OCI-LY1 (cell line): Measurements from ENCODE around the gene PSMB4.

Source experiments
- H2AFZ ChIP-seq: fragments of 200-600 bp; sonication (generic), shearing (Covaris generic); 2 replicates; pipeline ENCODE4 v1.6.0; 2014; ENCODE audit warnings: antibody characterized with exemption, mild to moderate bottlenecking, low read length
- H3F3A ChIP-seq: fragments of 200-600 bp; sonication (generic), shearing (Covaris generic); 2 replicates; pipeline ENCODE4 v1.6.0; 2014; ENCODE audit warnings: mild to moderate bottlenecking, antibody characterized with exemption, low read length, moderate library complexity; ENCODE audit not compliant: insufficient read depth
- H3K27ac ChIP-seq: fragments of 200-600 bp; sonication (generic); 2 replicates; pipeline ENCODE4 v1.5.1; 2014; ENCODE audit warnings: low read length, mixed run types, mild to moderate bottlenecking, low read depth; ENCODE audit not compliant: poor library complexity, severe bottlenecking
- H3K27me3 ChIP-seq: fragments of 200-600 bp; sonication (generic); 2 replicates; pipeline ENCODE4 v1.6.0; 2014; ENCODE audit warnings: antibody characterized with exemption, mild to moderate bottlenecking, low read length, moderate library complexity; ENCODE audit not compliant: insufficient read depth
- H3K36me3 ChIP-seq: fragments of 200-600 bp; sonication (generic); 2 replicates; pipeline ENCODE4 v1.6.1; 2014; ENCODE audit warnings: mild to moderate bottlenecking, antibody characterized with exemption, low read length, moderate library complexity, mixed read lengths; ENCODE audit not compliant: insufficient read depth
- H3K4me1 ChIP-seq: fragments of 200-600 bp; sonication (generic); 2 replicates; pipeline ENCODE4 v1.5.1; 2014; ENCODE audit warnings: mild to moderate bottlenecking, low read length, moderate library complexity; ENCODE audit not compliant: insufficient read depth, severe bottlenecking
- H3K4me2 ChIP-seq: fragments of 200-600 bp; sonication (generic), shearing (Covaris generic); 2 replicates; pipeline ENCODE4 v1.6.1; 2014; ENCODE audit warnings: low read length
- H3K4me3 ChIP-seq: fragments of 200-600 bp; sonication (generic); 2 replicates; pipeline ENCODE4 v1.5.1; 2014; ENCODE audit warnings: low read length, low read depth, mild to moderate bottlenecking, mixed read lengths; ENCODE audit not compliant: poor library complexity, severe bottlenecking
- H3K79me2 ChIP-seq: fragments of 200-600 bp; shearing (Covaris generic); 2 replicates; pipeline ENCODE4 v1.6.1; 2016; ENCODE audit warnings: mixed run types, low read length, mixed read lengths; ENCODE audit not compliant: insufficient read depth
- H3K9ac ChIP-seq: fragments of 200-600 bp; sonication (generic), shearing (Covaris generic); 2 replicates; pipeline ENCODE4 v1.6.1; 2014; ENCODE audit warnings: mild to moderate bottlenecking, low read length, mixed read lengths
- H3K9me2 ChIP-seq: fragments of 200-600 bp; sonication (generic), shearing (Covaris generic); 2 replicates; pipeline ENCODE4 v1.6.1; 2014; ENCODE audit warnings: low read depth, mild to moderate bottlenecking, low read length, mixed read lengths
- H3K9me3 ChIP-seq: fragments of 200-600 bp; shearing (Covaris generic); 2 replicates; pipeline ENCODE4 v1.6.1; 2014; ENCODE audit warnings: low read length, mixed read lengths
- H4K20me1 ChIP-seq: fragments of 200-600 bp; sonication (generic), shearing (Covaris generic); 2 replicates; pipeline ENCODE4 v1.6.0; 2016; ENCODE audit warnings: mild to moderate bottlenecking, low read length; ENCODE audit not compliant: insufficient read depth
- CTCF ChIP-seq: fragments of 200-600 bp; sonication (generic), shearing (Covaris generic); IDR thresholded peaks from 2 replicates; pipeline ENCODE4 v1.5.1; 2017; ENCODE audit warnings: mild to moderate bottlenecking, antibody characterized with exemption, low read length, moderate library complexity, mixed read lengths
- EZH2 ChIP-seq: fragments of 200-600 bp; sonication (generic), shearing (Covaris generic); IDR thresholded peaks from 2 replicates; pipeline ENCODE4 v1.8.0; 2017; ENCODE audit warnings: borderline replicate concordance, mixed run types, mild to moderate bottlenecking, antibody characterized with exemption, low read length, moderate library complexity, mixed read lengths

The PSMB4 gene

GRCh38 chr1:151405187-151405951, 6.0 kb downstream of the PSMB4 start:
- H3K27me3 ChIP-seq = no peaks in the 10 kb centered on the region
- H3K79me2 ChIP-seq = peaks cover 3% of the 10 kb centered on the region
- H3K9me2 ChIP-seq = no peaks in the 10 kb centered on the region
- H2AFZ ChIP-seq = no peak overlapping the region
- H3K9ac ChIP-seq = no peak overlapping the region
- no peaks in the 10 kb centered on the region for H3K9me3 ChIP-seq
- no peak overlapping the region for H3K4me2 ChIP-seq
- H3K36me3 ChIP-seq = peaks cover 92% of the 10 kb centered on the region
- H3F3A ChIP-seq = no peaks in the 10 kb centered on the region
- H3K4me1 ChIP-seq = peaks cover 12% of the 10 kb centered on the region
- H3K27ac ChIP-seq = no peak overlapping the region
- H3K4me3 ChIP-seq = no peak overlapping the region
- no peaks in the 10 kb centered on the region for H4K20me1 ChIP-seq
- TF ChIP-seq EZH2 = no peak
- no peak for TF ChIP-seq CTCF

- H3K36me3 ChIP-seq = peaks cover 92% of the 10 kb centered on the region
- no peak overlapping the region for H3K4me3 ChIP-seq
- H3K4me1 ChIP-seq = peaks cover 4% of the 10 kb centered on the region
- no peak overlapping the region for H3K27ac ChIP-seq
- H3K9me3 ChIP-seq = no peaks in the 10 kb centered on the region
- H4K20me1 ChIP-seq = no peaks in the 10 kb centered on the region
- no peak overlapping the region for H3K4me2 ChIP-seq
- H3K79me2 ChIP-seq = no peaks in the 10 kb centered on the region
- no peaks in the 10 kb centered on the region for H3K27me3 ChIP-seq
- no peaks in the 10 kb centered on the region for H3F3A ChIP-seq
- no peak overlapping the region for H2AFZ ChIP-seq
- H3K9ac ChIP-seq = no peak overlapping the region
- TF ChIP-seq CTCF (no peak), EZH2 (no peak)
- no peaks in the 10 kb centered on the region for H3K9me2 ChIP-seq
These were observed 6.8 kb downstream of the PSMB4 start for GRCh38 chr1:151406176-151406575.

- no peaks in the 10 kb centered on the region for H3K79me2 ChIP-seq
- H3K9me2 ChIP-seq = no peaks in the 10 kb centered on the region
- no peaks in the 10 kb centered on the region for H3K9me3 ChIP-seq
- H3K27ac ChIP-seq = no peak overlapping the region
- no peak overlapping the region for H3K4me3 ChIP-seq
- H3F3A ChIP-seq = no peaks in the 10 kb centered on the region
- TF ChIP-seq EZH2 (no peak), CTCF (no peak)
- no peak overlapping the region for H3K4me2 ChIP-seq
- H4K20me1 ChIP-seq = no peaks in the 10 kb centered on the region
- H3K9ac ChIP-seq = no peak overlapping the region
- no peaks in the 10 kb centered on the region for H3K4me1 ChIP-seq
- H3K36me3 ChIP-seq = peaks cover 92% of the 10 kb centered on the region
- H2AFZ ChIP-seq = no peak overlapping the region
- H3K27me3 ChIP-seq = no peaks in the 10 kb centered on the region
These were observed 7.9 kb downstream of the PSMB4 start for GRCh38 chr1:151407304-151407703.
